A673 (cell line): Measurements from ENCODE around the gene LCLAT1. TPM values are rescaled to one million over a fixed set of nuclear protein-coding genes. Genes with fewer than 3 reads are reported as not detected.
A peak's percentile ranks its signal among the peaks of the same experiment; 100 is the strongest.

Source experiments
- BruUV-seq: library from RNA; stranded (reverse); fragments of 400-500 nt; replicated peaks from 2 replicates; lab custom pipeline; 2021; lab: Mats Ljungman, UMichigan
- CTCF ChIA-PET: fragments of 300-600 bp; sonication (Branson Sonifier 250); formaldehyde crosslinking; loops from one replicate; lab custom pipeline; 2022; ENCODE audit warnings: antibody characterized with exemption; lab: Charles Lee
- POLR2A ChIA-PET: fragments of 300-600 bp; sonication (Branson Sonifier 250); formaldehyde crosslinking; loops from one replicate; lab custom pipeline; 2022; ENCODE audit warnings: antibody characterized with exemption; ENCODE audit not compliant: low non-redundant PET; lab: Charles Lee
- DNase-seq: peaks from one replicate; pipeline ENCODE4 v3.0.0-alpha.2; 2015; ENCODE audit warnings: low spot score
- H3K27ac ChIP-seq: fragments of 200-600 bp; sonication (generic); 2 replicates; pipeline ENCODE4 v1.5.1; 2016; ENCODE audit warnings: mixed run types, low read depth, mild to moderate bottlenecking, mixed read lengths, antibody characterized with exemption, low read length; ENCODE audit not compliant: poor library complexity, severe bottlenecking
- H3K27me3 ChIP-seq: fragments of 200-600 bp; sonication (generic); replicated peaks from 2 replicates; pipeline ENCODE4 v1.6.1; 2017; ENCODE audit warnings: mixed run types, low read depth, mild to moderate bottlenecking, mixed read lengths, antibody characterized with exemption, low read length; ENCODE audit not compliant: insufficient read depth, poor library complexity
- H3K36me3 ChIP-seq: fragments of 200-600 bp; sonication (generic); 2 replicates; pipeline ENCODE4 v1.6.1; 2016; ENCODE audit warnings: mixed run types, mild to moderate bottlenecking, mixed read lengths, antibody characterized with exemption, low read length; ENCODE audit not compliant: insufficient read depth, poor library complexity, severe bottlenecking
- H3K4me1 ChIP-seq: fragments of 200-600 bp; sonication (generic); 2 replicates; pipeline ENCODE4 v1.6.1; 2017; ENCODE audit warnings: mixed run types, mild to moderate bottlenecking, mixed read lengths, antibody characterized with exemption, low read length; ENCODE audit not compliant: insufficient read depth, poor library complexity, severe bottlenecking
- H3K4me3 ChIP-seq: fragments of 200-600 bp; sonication (generic); 2 replicates; pipeline ENCODE4 v1.5.1; 2016; ENCODE audit warnings: low read depth, mixed run types, mild to moderate bottlenecking, mixed read lengths, low read length; ENCODE audit not compliant: poor library complexity, severe bottlenecking
- H3K9me3 ChIP-seq: fragments of 200-600 bp; sonication (generic); 2 replicates; pipeline ENCODE4 v1.6.1; 2016; ENCODE audit warnings: mixed run types, low read depth, mild to moderate bottlenecking, mixed read lengths, antibody characterized with exemption, low read length; ENCODE audit not compliant: poor library complexity, severe bottlenecking
- CTCF ChIP-seq: fragments of 300-800, 200-600 bp; sonication (generic); conservative IDR thresholded peaks from 2 replicates; pipeline ENCODE4 v1.5.1; 2017; ENCODE audit warnings: low read depth, mild to moderate bottlenecking, antibody characterized with exemption, low read length, moderate library complexity, mixed read lengths
- EZH2 ChIP-seq: fragments of 200-600 bp; sonication (generic); IDR thresholded peaks from 2 replicates; pipeline ENCODE4 v1.6.1; 2017; ENCODE audit warnings: borderline replicate concordance, low read depth, mild to moderate bottlenecking, mixed read lengths, antibody characterized with exemption, low read length; ENCODE audit not compliant: poor library complexity, severe bottlenecking
- intact Hi-C: fragments of 100-400 bp; cut with micrococcal nuclease; formaldehyde crosslinking; loops from one replicate; pipeline ENCODE4 v1.10.0; 2022; ENCODE audit not compliant: unreplicated experiment
- total RNA-seq: library from RNA; stranded (reverse); gene quantifications from 2 replicates; pipeline ENCODE4 v1.2.3, GENCODE V29; 2021

LCLAT1 gene
- total RNA-seq, 1 experiment from 2014 or later: 35.3 TPM

- POLR2A ChIA-PET: no interaction called here
- DNase-seq: peak; percentile 69
- no TSS peak for BruUV-seq
- Histone ChIP-seq H3K4me1 (no peaks in the 10 kb centered on the region), H3K27ac (peak overlapping the region; percentile 21), H3K9me3 (peaks cover 20% of the 10 kb centered on the region), H3K27me3 (no peaks in the 10 kb centered on the region), H3K4me3 (no peak overlapping the region), H3K36me3 (no peaks in the 10 kb centered on the region)
- TF ChIP-seq CTCF: no peak
- TF ChIP-seq EZH2: no peak
- intact Hi-C loops: no loop called here
- CTCF ChIA-PET: no interaction called here
These were observed 219.3 kb downstream of the LCLAT1 start for GRCh38 chr2:30666266-30666874.

DNA sequence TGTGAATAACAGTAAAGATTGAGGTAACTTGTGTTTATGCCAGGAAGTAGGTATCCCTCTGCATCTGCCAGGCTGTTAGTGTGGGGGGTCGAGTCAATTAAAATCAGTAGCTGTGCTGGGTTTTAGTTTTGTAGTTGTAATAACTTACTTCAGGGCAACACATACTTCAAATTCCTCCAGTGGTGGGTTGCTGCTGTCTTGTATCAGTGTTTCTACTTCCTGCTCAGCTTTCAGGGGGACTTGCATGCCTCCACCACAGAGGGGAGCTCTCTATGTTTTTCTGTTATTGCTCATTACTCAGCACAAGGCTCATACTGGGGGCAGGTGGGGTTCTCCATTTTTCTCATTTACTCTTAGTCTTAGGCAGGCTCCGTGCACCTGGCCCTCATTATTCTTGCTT, 223.4 kb downstream of the LCLAT1 start:
- no peak for TF ChIP-seq EZH2
- no peak for TF ChIP-seq CTCF
- CTCF ChIA-PET: no interaction called here
- intact Hi-C loops: no loop called here
- Histone ChIP-seq H3K27me3 (peaks cover 4% of the 10 kb centered on the region), H3K9me3 (peaks cover 20% of the 10 kb centered on the region), H3K36me3 (no peaks in the 10 kb centered on the region), H3K27ac (no peak overlapping the region), H3K4me1 (no peaks in the 10 kb centered on the region), H3K4me3 (no peak overlapping the region)
- no TSS peak for BruUV-seq
- POLR2A ChIA-PET: no interaction called here
- DNase-seq: no peak

DNA sequence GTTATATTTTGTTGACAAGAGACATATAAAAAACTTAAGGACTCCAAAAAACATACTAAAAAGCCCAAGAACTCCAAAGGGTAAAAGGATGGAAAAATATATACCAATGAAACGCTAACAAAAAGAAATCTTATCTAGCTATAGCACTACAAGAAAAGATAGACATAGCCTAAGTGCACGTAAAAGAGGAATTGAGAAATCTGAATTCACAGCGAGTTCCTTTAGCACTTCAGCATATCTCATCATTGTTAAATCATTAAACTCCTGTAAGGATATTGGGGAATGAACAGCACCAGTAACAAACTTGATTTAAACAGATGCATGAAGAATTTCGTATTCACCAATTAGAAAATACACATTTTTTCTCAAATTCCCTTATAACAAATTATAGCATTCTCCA, 226.1 kb downstream of the LCLAT1 start:
- no TSS peak for BruUV-seq
- POLR2A ChIA-PET: no interaction called here

More for the DNA sequence above, 226.1 kb downstream of the LCLAT1 start:
- Histone ChIP-seq H3K27ac (no peak overlapping the region), H3K4me1 (no peaks in the 10 kb centered on the region), H3K36me3 (no peaks in the 10 kb centered on the region), H3K9me3 (peaks cover 20% of the 10 kb centered on the region), H3K4me3 (no peak overlapping the region), H3K27me3 (peaks cover 4% of the 10 kb centered on the region)
- CTCF ChIA-PET: no interaction called here
- intact Hi-C loops: no loop called here
- TF ChIP-seq CTCF (no peak), EZH2 (no peak)
- DNase-seq: no peak
